ENCODE data around the gene RNF227.
A peak's percentile ranks its signal among the peaks of the same experiment; 100 is the strongest.
"Not testable (repeated sequence)": the region's sequence is repeated elsewhere in the genome, so short reads cannot be mapped to it uniquely, and the experiment has no call there.

RNF227 gene

DNA sequence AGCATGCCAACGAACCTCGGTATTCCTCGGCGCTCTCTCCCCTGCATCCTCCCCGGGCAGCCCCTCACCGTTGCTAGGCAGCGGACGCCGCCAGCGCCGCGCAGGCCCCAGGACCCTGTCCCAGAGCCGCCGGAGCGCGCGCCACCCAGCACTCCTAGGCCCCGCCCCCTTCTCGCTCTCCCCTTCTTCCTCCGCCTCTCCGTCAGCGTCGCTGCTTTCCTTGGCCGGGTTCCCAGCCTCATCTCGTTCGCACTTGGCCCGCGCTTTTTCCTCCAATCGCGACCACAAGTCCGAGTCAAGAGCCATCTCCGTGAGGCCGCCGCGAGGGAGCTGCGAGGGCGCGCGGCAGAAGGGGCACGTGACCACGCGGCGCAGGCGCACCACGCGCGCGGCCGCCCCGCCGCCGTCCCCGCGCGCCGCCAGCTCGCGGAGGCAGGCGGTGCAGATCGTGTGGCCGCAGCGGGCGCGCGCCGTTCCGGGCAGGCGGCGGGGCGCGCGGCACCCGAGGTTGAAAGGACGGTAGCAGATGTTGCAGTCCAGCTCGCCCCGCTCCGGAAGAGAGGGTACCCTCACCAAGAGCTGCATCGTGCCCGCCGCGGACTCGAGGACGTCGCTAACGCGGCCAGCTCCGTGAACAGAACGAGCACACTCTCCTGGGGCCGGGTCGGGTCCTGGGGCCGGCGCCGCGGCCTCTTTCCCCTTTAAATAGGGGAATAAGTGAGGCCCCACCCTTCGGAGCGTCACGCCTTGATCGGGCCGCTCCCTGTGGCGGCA lies at the start of gene RNF227:
Gene RNF227, minus strand, starts transcription at position 679 of the 774 bp plus-strand sequence. Its CDS starts 94 bp downstream, at position 585.
- peak; percentile 90 for DNase-seq

DNA sequence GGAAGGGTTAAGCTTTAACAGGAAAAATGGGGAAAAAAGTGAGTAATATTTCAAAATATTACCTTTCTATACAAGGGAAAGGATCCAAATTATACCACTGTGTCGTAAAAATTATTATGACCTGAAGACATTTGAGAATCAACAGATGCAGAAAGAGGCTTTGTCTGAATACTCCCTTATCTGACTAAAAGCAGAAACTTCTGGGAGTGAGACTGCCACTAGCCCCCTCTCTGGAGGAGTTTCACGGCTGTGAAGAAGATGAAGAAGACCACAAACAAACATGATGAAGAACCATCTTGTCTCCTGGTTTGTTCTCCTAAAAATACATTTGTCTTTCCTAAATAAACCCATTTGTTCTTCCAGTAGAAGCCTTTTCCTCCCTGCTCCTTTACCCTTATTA lies 45.3 kb upstream of the RNF227 start:
- DNase-seq = no peak

DNA sequence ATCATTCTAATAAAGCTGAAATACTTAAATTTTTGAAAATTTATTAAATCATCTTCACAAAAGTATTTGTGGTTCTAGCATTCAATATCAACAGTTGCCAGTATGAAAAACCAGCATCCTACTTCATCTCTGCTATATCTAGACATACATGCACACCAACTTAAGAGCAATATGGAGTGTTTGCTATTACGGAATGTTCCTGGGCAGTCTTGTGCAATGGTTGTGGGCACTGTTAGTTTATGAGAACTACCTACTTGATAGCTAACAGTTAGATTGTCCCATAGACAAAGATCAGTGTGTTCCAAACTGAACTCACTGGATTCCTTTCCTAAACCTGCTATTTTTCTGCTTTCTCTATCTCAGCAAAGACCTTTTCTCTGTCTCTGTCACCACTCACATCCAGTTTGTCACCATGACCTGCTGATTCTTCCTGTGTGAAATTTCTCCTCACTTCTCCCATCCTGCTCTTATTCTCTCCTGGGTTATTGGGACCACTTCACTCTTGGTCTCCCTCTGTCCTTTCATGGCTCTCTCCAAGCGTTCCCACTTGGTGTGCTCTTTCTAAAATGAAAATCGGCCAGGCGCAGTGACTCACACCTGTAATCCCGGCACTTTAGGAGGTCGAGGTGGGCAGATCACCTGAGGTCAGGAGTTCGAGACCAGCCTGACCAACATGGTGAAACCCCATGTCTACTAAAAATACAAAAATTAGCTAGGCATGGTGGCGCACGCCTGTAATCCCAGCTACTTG lies 43.6 kb upstream of the RNF227 start:
- DNase-seq = no peak

DNA sequence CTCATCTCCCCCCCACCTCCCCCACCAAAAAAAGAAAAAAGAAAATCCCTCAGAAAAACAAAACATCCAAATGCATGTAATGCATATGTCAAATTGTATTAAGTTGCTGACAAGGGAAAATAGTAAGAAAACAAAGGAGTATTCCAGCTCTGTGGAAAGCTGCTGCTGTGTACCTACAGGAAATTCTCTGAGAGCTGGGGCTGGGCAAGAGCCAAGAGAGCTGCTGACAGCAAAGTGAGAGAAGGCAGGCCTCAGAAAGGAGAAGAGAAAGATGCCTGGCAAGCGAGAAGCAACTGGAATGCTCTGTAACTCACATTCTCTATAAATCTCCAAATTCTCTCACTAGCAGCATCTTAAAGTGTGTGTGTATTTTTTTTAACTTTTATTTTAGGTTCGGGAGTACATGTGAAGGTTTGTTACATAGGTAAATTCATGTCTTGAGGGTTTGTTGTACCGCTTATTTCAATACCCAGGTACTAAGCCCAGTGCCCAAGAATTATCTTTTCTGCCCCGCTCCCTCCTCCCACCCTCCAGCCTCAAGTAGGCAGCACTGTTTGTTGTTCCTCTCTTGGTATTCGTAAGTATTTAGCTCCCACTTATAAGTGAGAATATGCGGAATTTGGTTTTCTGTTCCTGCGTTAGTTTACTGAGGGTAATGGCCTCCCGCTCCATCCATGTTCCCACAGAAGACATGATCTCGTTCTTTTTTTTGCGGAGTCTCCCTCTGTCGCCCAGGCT lies 40.3 kb upstream of the RNF227 start:
- DNase-seq = no peak

DNA sequence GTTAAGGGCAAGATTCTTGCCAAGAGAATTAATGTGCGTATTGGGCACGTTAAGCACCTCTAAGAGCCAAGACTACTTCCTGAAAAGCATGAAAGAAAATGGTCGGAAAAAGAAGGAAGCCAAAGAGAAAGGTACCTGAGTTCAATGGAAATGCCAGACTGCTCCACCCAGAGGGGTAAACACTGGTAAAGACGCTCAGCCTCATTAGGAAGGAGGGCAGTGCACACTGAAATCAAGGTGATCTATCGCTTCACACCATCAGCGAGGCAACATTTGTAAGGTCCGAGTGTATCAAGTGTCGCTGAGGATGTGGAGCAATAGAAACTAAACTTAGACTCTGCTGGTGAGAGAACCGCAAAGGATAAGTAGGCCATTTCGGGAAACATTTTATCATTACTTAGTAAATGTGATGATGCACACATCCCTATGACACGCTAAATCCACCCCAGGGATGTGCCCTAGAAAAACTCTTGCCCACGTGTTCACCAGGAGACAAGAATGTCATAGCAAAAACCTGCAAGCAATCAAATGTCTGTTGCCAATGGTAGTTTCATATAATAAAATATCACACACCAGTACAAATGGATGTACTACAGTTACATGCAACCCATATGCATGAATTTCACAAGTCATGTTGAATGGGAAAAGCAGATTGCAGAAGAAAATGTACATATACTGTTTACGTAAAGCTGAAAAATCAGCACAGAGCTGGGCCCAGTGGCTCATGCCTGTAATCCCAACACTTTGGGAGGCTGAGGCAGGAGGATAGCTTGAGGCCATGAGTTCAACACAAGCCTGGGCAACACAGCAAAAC lies 39.5 kb upstream of the RNF227 start:
- DNase-seq = no peak

DNA sequence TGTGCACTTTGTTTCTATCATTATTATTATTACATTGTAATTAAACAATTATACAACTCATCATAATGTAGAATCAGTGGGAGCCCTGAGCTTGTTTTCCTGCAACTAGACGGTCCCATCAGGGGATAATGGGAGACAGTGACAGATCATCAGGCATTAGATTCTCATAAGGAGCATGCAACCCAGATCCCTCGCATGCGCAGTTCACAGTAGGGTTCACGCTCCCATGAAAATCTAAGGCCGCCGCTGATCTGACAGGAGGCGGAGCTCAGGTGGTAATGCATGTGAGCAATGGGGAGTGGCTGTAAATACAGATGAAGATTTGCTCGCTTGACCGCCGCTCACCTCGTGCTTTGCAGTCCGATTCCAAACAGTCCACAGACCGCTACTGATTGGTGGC lies 37.2 kb upstream of the RNF227 start:
- DNase-seq = not testable (repeated sequence)

DNA sequence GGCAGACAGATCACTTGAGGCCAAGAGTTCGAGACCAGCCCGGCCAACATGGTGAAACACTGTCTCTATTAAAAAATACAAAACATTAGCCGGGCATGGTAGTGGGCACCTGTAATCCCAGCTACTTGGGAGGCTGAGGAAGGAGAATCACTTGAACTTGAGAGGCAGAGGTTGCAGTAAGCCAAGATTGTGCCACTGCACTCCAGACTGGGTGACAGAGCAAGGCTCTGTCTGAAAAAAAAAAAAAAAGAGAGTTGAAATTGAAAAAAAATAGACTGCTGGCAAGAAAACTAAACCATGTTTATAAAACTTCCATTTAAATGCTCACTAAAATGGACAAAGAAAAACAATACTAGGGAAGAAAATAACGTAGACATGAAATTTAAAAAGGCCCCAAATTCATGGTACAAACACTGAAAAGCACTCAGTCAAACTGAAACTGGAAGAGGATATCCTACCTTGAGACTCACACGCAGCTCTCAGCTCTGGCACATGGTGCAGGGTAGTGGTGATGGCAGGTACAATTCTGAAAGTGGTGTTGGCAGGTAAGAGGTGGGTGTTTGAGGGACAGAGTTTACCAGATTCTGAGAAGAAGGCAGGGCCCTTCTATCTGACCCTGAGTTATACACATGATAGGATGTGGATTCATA lies 35.2 kb upstream of the RNF227 start:
- no peak for DNase-seq

DNA sequence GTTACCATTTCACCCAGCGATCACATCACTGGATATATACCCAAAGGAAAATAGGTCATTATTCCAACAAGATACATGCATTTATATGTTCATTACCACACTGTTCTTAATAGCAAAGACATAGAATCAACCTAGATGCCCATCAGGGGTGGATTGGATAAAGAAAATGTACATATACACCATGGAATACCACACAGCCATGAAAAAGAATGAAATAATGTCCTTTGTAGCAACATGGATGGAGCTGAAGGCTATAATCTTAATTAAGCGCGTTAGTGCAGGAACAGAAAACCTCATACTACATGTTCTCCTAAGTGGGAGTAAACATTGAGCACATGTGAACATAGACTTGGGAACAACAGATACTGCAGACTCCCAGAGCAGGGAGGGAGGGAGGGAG lies 34.5 kb upstream of the RNF227 start:
- no peak for DNase-seq

DNA sequence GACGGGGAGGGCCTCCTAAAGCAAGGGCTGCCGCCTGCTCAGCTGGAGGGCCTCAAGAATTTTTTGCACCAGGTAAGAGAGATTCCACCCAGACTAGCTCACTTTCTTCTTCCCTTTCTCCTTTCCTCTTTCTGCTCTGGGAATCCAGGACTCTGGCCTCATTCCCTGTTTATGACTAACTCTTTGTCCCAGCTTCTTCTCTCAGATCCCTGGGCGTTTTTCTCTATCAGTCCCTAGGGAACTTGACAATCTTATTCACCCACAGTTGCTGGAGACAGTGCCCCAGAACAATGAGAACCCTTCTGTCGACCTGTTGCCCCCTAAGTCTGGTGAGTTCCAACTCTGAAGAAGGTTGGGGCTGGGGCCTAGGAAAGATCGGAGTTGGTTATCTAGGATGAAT lies 31.6 kb upstream of the RNF227 start:
- DNase-seq = no peak

DNA sequence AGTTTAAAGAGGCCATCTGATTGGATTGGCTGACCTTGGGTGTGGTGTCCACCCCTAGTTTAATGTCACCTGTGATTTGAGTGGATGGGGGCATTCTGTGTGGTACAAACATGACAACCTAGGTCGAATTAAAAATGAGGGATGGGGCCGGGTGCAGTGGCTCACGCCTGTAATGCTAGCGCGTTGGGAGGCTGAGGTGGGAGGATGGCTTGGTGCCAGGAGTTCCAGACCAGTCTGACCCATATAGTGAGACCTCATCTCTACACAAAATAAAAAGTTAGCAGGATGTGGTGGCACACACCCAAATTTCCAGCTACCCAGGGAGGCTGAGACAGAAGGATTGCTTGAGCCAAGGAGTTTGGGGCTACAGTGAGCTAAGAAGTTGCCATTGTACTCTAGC lies 30.4 kb upstream of the RNF227 start:
- no peak for DNase-seq

DNA sequence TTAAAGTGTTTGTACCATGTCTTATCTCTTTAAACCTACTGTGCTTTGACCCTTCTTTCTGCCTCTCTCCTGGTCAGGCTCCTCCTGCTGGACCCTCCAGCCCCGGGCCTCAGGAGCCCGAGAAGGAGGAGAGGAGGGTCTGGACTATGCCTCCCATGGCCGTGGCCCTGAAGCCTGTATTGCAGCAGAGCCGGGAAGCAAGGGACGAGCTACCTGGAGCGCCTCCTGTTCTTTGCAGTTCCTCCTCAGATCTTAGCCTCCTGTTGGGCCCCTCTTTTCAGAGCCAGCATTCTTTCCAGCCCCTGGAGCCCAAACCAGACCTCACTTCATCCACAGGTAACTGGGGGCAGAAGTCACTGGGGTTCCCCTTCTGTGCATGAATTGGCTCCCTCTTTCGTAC lies 29.6 kb upstream of the RNF227 start:
- DNase-seq = no peak

DNA sequence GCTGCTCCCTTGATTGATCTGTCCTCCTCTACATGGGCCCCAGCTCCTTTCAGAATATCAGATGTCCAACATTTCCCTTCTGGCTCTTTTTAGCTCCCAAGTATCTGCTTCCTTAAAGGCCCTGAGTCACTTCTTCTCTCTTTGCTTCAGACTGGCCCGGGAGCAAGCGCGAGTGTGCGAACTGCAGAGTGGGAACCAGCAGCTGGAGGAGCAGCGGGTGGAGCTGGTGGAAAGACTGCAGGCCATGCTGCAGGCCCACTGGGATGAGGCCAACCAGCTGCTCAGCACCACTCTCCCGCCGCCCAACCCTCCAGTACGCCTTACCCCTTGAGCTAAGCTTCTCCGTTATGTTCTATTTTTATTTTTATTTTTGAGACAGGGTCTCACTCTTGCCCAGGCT lies 28.2 kb upstream of the RNF227 start:
- no peak for DNase-seq

DNA sequence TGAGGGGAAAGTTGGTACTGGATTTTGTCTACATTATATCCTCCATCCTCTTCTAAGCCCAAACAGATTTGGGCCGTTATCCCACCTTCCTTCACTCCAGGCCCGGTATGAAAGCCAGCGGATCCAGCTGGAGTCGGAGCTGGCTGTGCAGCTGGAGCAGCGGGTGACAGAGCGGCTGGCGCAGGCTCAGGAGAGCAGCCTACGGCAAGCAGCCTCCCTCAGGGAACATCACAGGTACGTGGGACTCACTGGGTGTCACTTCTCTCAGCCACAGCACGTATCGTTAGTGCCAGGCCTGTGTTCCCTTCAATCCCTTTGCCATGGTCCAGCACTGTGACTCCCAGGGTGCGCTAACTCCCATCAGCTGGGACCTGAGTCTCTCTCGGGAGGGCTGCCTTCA lies 27.2 kb upstream of the RNF227 start:
- no peak for DNase-seq

DNA sequence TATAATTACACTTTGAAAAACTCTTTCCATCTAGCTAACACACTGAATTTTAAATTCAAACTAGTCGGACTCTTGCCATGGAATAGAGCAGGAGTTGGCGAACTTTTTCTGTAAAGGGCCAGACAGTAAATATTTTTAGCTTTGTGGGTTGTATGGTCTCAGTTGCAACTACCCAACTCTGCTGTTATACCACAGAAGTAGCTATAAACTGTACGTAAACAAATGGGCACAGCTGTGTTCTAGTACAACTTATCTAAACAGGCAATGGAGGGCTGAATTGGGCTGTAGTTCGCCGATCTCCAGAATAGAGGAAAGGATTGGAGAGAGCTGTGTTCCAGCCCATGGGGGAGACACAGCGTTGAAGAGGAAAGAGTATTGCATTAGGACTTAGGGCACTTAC lies 24.7 kb upstream of the RNF227 start:
- no peak for DNase-seq

DNA sequence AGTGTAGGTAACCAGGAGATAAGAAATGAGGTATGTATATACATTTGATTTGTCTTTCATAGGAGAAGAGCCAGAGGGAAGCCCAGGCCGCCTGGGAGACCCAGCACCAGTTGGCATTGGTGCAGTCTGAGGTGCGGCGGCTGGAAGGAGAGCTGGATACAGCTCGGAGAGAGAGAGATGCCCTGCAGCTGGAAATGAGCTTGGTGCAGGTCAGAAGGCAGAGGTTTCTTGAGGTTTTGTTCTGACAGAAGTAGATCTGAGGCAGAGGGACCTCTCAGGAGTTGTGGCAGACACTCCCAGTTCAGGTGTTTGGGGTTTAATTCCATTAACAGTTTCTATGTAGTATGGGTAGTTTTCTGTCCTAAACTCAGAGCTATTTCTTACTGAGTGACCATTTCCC lies 23.9 kb upstream of the RNF227 start:
- no peak for DNase-seq

DNA sequence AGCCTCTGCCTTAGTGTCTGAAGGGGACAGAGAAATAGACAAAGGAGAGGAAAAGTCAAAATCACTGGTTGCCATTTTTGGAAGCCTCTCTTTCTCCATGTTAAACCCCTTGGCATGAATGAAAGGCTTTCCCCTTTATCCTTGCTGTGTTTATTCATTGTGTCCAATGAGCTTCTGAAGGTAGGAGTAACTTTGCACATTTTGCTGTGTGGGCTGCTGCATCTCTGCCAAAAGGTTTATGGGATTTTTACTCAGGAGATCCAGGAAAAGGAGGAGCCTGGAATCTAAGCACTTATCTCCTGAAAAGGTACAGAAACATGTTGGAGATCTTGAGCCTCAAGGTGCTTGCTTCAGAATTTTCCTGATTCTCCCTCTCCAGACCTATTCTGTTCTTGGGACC lies 19.8 kb upstream of the RNF227 start:
- DNase-seq = no peak

DNA sequence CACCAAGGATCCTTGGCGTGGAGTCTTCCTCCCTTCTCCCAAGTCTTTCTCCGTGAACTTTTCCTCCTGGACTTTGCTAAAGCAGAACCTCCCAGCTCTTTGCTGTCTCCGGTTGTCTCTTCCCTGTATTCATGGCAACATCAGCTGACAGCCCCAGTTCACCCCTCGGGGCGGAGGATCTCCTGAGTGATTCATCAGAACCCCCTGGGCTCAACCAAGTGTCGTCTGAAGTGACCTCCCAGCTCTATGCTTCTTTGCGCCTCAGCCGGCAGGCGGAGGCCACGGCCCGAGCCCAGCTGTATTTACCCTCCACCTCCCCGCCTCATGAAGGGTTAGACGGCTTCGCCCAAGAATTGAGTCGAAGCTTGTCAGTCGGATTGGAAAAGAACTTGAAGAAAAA lies 16.9 kb upstream of the RNF227 start:
- DNase-seq = peak in 1 of 2 experiments; percentile 14

DNA sequence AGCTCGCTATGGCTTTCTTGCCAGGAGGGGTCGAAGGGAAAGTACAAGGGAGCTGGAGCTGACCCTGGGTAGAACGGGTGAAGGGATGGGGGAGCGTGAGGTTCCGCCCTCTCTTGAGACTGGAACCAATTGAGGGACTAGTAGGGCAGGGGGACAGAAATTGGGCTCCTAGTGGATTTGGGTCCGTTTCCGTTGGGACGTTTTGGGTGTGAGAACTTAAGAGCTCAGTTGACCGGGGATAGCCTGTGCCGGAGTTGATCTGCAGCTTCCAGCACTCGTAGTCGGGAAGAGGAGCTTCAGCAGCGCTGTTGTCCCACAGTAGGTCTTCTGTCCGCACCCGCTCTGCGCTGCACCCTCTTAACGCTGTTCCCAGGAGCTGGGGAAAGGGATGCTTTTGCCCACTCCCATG lies 16.4 kb upstream of the RNF227 start:
- DNase-seq = no peak

DNA sequence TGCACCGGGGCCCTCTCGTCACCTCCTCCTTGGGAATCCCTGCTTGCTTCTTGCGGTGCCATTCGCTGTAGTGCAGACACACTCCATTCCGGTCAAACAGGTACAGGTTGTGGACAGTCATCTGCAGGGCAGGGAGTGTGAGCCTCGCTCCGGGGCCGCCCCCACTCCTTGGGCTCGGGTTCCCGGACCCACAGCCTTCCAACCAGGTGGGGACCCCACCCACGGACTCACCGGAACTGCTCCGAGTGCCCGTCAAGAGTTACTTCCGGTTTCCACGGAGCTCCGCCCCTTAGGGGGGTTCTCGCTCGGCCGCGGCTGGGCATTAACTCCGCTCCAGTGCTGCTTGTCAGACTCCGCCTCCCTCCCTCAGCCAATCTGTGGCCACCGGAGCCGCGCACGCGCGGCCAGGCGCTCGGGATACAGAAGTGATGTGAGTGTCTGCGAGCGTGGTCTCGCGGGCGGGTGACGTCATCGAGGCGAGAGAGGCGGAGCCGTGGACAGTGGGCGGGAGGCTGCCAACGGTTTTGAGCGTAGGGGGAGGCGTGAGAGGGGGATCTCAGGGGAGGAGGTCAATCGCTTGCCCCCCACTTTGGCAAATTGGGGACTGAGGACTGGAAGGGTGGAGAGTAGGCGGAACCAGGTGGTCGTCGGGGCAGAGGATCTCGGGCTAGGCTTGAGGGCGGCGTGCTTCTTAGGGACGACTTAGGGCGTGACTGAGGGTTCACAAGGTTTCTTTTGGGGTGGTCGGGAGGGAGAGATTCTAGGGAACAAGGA lies 15.8 kb upstream of the RNF227 start, which contains the start of the genes CNTROB and TRAPPC1:
Gene CNTROB, plus strand, starts transcription at position 498 of the 774 bp plus-strand sequence. CDS start 874 bp downstream, outside the sequence.
Gene TRAPPC1, minus strand, starts transcription at position 238 of the 774 bp plus-strand sequence. Its CDS starts 117 bp downstream, at position 121.
- peak; percentile 98 to 99 for DNase-seq

DNA sequence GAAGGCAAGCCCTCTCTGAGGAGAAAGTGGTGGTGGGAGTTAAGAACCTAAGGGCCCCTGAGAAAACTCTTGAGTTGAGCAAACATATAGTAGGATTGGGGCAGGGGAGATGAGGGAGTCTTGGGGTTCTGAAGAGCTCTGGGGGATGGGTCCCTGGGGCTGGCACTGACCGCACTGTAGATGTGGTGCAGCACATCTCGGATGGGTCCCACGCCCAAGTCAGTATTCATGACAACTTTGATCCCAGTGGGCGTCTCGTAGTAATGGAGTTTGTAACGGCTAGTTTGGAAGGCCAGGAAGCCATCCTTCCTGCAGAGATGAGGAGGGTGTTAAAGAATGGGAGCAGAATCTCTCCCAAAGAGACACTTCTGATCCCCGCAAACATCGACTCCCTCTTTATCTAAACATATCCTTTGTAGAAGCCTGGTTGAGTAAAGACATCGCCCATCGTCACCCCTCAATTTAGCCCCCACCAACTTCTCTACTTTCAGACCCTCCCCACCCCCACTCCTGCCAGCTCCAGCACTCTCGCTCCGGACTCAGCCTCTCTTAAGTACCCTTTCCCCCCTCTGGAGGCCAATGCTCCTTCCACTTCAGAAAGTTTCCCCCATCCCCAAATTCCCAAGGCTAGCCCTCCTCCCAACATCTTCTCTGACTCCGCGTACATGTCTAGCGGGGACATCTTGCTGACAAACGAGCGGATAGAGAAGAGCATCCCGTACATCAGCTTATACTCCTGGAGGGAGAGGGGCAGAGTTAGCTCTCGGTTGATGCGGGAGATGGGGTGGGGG lies 14.9 kb upstream of the RNF227 start:
- DNase-seq = no peak
